Activated naive CD8-positive, alpha-beta T cell (primary cell): ENCODE data around the gene FBXO22.
"Not testable (repeated sequence)": the region's sequence is repeated elsewhere in the genome, so short reads cannot be mapped to it uniquely, and the experiment has no call there.

Experiments used
- H3K27ac Mint-ChIP-seq: one replicate; pipeline ENCODE4 v1.8.0; 2021; ENCODE audit warnings: mixed read lengths
- H3K27me3 Mint-ChIP-seq: one replicate; pipeline ENCODE4 v1.8.0; 2021; ENCODE audit warnings: mixed read lengths
- H3K36me3 Mint-ChIP-seq: one replicate; pipeline ENCODE4 v1.8.0; 2021; ENCODE audit warnings: mixed read lengths
- H3K4me1 Mint-ChIP-seq: one replicate; pipeline ENCODE4 v1.8.0; 2021; ENCODE audit warnings: low read depth, mixed read lengths
- H3K4me3 Mint-ChIP-seq: one replicate; pipeline ENCODE4 v1.8.0; 2021; ENCODE audit warnings: mild to moderate bottlenecking, mixed read lengths
- H3K9me3 Mint-ChIP-seq: one replicate; pipeline ENCODE4 v1.8.0; 2021; ENCODE audit warnings: low read depth, mixed read lengths

Gene FBXO22

GRCh38 chr15:75891895-75892294, 11.8 kb upstream of the FBXO22 start:
- peaks cover 10% of the 10 kb centered on the region for H3K36me3 Mint-ChIP-seq
- H3K27ac Mint-ChIP-seq: peak overlapping the region; percentile 23
- peaks cover 10% of the 10 kb centered on the region for H3K4me1 Mint-ChIP-seq
- H3K9me3 Mint-ChIP-seq: no peaks in the 10 kb centered on the region
- no peak overlapping the region for H3K4me3 Mint-ChIP-seq
- H3K27me3 Mint-ChIP-seq: no peaks in the 10 kb centered on the region

GRCh38 chr15:75895731-75896130, 7.9 kb upstream of the FBXO22 start:
- H3K36me3 Mint-ChIP-seq: peaks cover under 1% of the 10 kb centered on the region
- H3K4me3 Mint-ChIP-seq: no peak overlapping the region
- peaks cover 12% of the 10 kb centered on the region for H3K4me1 Mint-ChIP-seq
- H3K27ac Mint-ChIP-seq: peak overlapping the region; percentile 6
- no peaks in the 10 kb centered on the region for H3K27me3 Mint-ChIP-seq
- H3K9me3 Mint-ChIP-seq: no peaks in the 10 kb centered on the region

GRCh38 chr15:75900577-75900976, 3.1 kb upstream of the FBXO22 start:
- Mint-ChIP-seq H3K4me1 (peaks cover 26% of the 10 kb centered on the region), H3K36me3 (peaks cover 5% of the 10 kb centered on the region), H3K9me3 (no peaks in the 10 kb centered on the region), H3K27me3 (no peaks in the 10 kb centered on the region), H3K4me3 (no peak overlapping the region), H3K27ac (peak overlapping the region; percentile 29)

GRCh38 chr15:75902129-75902557, 1.5 kb upstream of the FBXO22 start:
- peaks cover 8% of the 10 kb centered on the region for H3K36me3 Mint-ChIP-seq
- H3K27me3 Mint-ChIP-seq: no peaks in the 10 kb centered on the region
- H3K4me3 Mint-ChIP-seq: peak overlapping the region; percentile 61
- H3K27ac Mint-ChIP-seq: no peak overlapping the region
- peaks cover 33% of the 10 kb centered on the region for H3K4me1 Mint-ChIP-seq
- H3K9me3 Mint-ChIP-seq: no peaks in the 10 kb centered on the region

GRCh38 chr15:75905231-75905630, 1.6 kb downstream of the FBXO22 start:
- Mint-ChIP-seq H3K27me3 (no peaks in the 10 kb centered on the region), H3K4me3 (peak overlapping the region; percentile 99), H3K4me1 (peaks cover 48% of the 10 kb centered on the region), H3K27ac (peak overlapping the region; percentile 64), H3K9me3 (no peaks in the 10 kb centered on the region), H3K36me3 (peaks cover 19% of the 10 kb centered on the region)

- peaks cover 43% of the 10 kb centered on the region for H3K36me3 Mint-ChIP-seq
- not testable (repeated sequence) for H3K27ac Mint-ChIP-seq, H3K4me3 Mint-ChIP-seq, H3K27me3 Mint-ChIP-seq, H3K9me3 Mint-ChIP-seq
- H3K4me1 Mint-ChIP-seq: peaks cover 47% of the 10 kb centered on the region
Observed at GRCh38 chr15:75910355-75910754, 6.7 kb downstream of the FBXO22 start.

- peaks cover 6% of the 10 kb centered on the region for H3K4me1 Mint-ChIP-seq
- H3K36me3 Mint-ChIP-seq: peaks cover 26% of the 10 kb centered on the region
- H3K27ac Mint-ChIP-seq: no peak overlapping the region
- no peaks in the 10 kb centered on the region for H3K27me3 Mint-ChIP-seq
- H3K9me3 Mint-ChIP-seq: no peaks in the 10 kb centered on the region
- H3K4me3 Mint-ChIP-seq: no peak overlapping the region
Observed at GRCh38 chr15:75916978-75917377, 13.3 kb downstream of the FBXO22 start.

GRCh38 chr15:75918135-75918534, 14.5 kb downstream of the FBXO22 start:
- no peaks in the 10 kb centered on the region for H3K9me3 Mint-ChIP-seq
- no peak overlapping the region for H3K27ac Mint-ChIP-seq
- no peaks in the 10 kb centered on the region for H3K27me3 Mint-ChIP-seq
- no peak overlapping the region for H3K4me3 Mint-ChIP-seq
- H3K36me3 Mint-ChIP-seq: peaks cover 24% of the 10 kb centered on the region
- peaks cover 7% of the 10 kb centered on the region for H3K4me1 Mint-ChIP-seq

GRCh38 chr15:75920079-75920478, 16.4 kb downstream of the FBXO22 start:
- Mint-ChIP-seq H3K9me3 (no peaks in the 10 kb centered on the region), H3K4me1 (peaks cover 15% of the 10 kb centered on the region), H3K27me3 (no peaks in the 10 kb centered on the region), H3K4me3 (no peak overlapping the region), H3K27ac (no peak overlapping the region), H3K36me3 (peaks cover 23% of the 10 kb centered on the region)

- Mint-ChIP-seq H3K27me3 (no peaks in the 10 kb centered on the region), H3K9me3 (no peaks in the 10 kb centered on the region), H3K36me3 (peaks cover 26% of the 10 kb centered on the region), H3K27ac (no peak overlapping the region), H3K4me1 (peaks cover 24% of the 10 kb centered on the region), H3K4me3 (no peak overlapping the region)
Observed at GRCh38 chr15:75921732-75922703, 18.3 kb downstream of the FBXO22 start.

GRCh38 chr15:75923756-75924155, 20.1 kb downstream of the FBXO22 start:
- Mint-ChIP-seq H3K9me3 (no peaks in the 10 kb centered on the region), H3K27me3 (no peaks in the 10 kb centered on the region), H3K4me3 (no peak overlapping the region), H3K27ac (no peak overlapping the region), H3K36me3 (peaks cover 19% of the 10 kb centered on the region), H3K4me1 (peaks cover 32% of the 10 kb centered on the region)

GRCh38 chr15:75924576-75924975, 20.9 kb downstream of the FBXO22 start:
- H3K27ac Mint-ChIP-seq: no peak overlapping the region
- H3K4me3 Mint-ChIP-seq: no peak overlapping the region
- no peaks in the 10 kb centered on the region for H3K9me3 Mint-ChIP-seq
- H3K4me1 Mint-ChIP-seq: peaks cover 34% of the 10 kb centered on the region
- H3K27me3 Mint-ChIP-seq: no peaks in the 10 kb centered on the region
- H3K36me3 Mint-ChIP-seq: peaks cover 19% of the 10 kb centered on the region

- Mint-ChIP-seq H3K9me3 (no peaks in the 10 kb centered on the region), H3K36me3 (peaks cover 19% of the 10 kb centered on the region), H3K27me3 (no peaks in the 10 kb centered on the region), H3K27ac (peak overlapping the region; percentile 16), H3K4me3 (no peak overlapping the region), H3K4me1 (peaks cover 41% of the 10 kb centered on the region)
Observed at GRCh38 chr15:75925440-75925839, 21.8 kb downstream of the FBXO22 start.

- no peaks in the 10 kb centered on the region for H3K27me3 Mint-ChIP-seq
- peaks cover 19% of the 10 kb centered on the region for H3K36me3 Mint-ChIP-seq
- H3K4me1 Mint-ChIP-seq: peaks cover 41% of the 10 kb centered on the region
Observed at GRCh38 chr15:75926931-75927330, 23.3 kb downstream of the FBXO22 start.

GRCh38 chr15:75927601-75928000, 23.9 kb downstream of the FBXO22 start:
- H3K36me3 Mint-ChIP-seq: peaks cover 15% of the 10 kb centered on the region
- no peaks in the 10 kb centered on the region for H3K9me3 Mint-ChIP-seq
- H3K4me1 Mint-ChIP-seq: peaks cover 35% of the 10 kb centered on the region
- no peak overlapping the region for H3K27ac Mint-ChIP-seq
- no peaks in the 10 kb centered on the region for H3K27me3 Mint-ChIP-seq
- no peak overlapping the region for H3K4me3 Mint-ChIP-seq

More at GRCh38 chr15:75926931-75927330, 23.3 kb downstream of the FBXO22 start:
- H3K27ac Mint-ChIP-seq: no peak overlapping the region
- no peak overlapping the region for H3K4me3 Mint-ChIP-seq
- no peaks in the 10 kb centered on the region for H3K9me3 Mint-ChIP-seq
